H1 (cell line): ENCODE measurements around the gene LAT. TPM values are rescaled to one million over a fixed set of nuclear protein-coding genes. Genes with fewer than 3 reads are reported as not detected.

Experiments
- CHD7 ChIP-seq: fragments of 300-600 bp; sonication (generic); IDR thresholded peaks from 2 replicates; pipeline ENCODE4 v1.7.1; 2012; ENCODE audit warnings: low read length, moderate library complexity, mild to moderate bottlenecking, inconsistent platforms; ENCODE audit not compliant: insufficient replicate concordance
- polyA plus RNA-seq, 7 experiments: library from polyadenylated mRNA; depleted of rRNA in 3 of 7; stranded (reverse) in 5 of 7; unstranded in 2 of 7; fragments of >200 nt in 5 of 7; fragments of 200-250 nt in 2 of 7; gene quantifications; 1 replicate in 5 of 7; 2 replicates in 1 of 7; 4 replicates in 1 of 7; pipeline versions ENCODE4 v1.2.1 to v1.2.3, GENCODE V29; 2011 to 2013; ENCODE audit warnings: missing spikeins in 2 of 7, mixed read lengths in 2 of 7
- total RNA-seq: library from RNA; stranded (reverse); fragmentation: NEBNext Ultra II Directional; extraction: Animal tissue kit (Norgen Biotek cat#: 25700); gene quantifications from 2 replicates; pipeline ENCODE4 v1.2.1, GENCODE V29; 2021

Gene LAT
- total and polyA plus RNA-seq, 2 of the 8 experiments (the other 6 are each of a cell fraction or from before 2014, with no cell fraction given) = 2.7 to 3.4 TPM

GRCh38 chr16:28967156-28967555 is 17.7 kb upstream of the LAT start (continued):
- TF ChIP-seq CHD7 = no peak
